IPS DF 6.9 (cell line): Measurements from ENCODE around the gene CKMT1B.
"Not testable (repeated sequence)": the region's sequence is repeated elsewhere in the genome, so short reads cannot be mapped to it uniquely, and the experiment has no call there.

Experiments
- DNase-seq: peaks from one replicate; pipeline ENCODE4 v3.0.0-alpha.2; 2013; ENCODE audit warnings: low read depth, low spot score
- H3K27ac ChIP-seq: one replicate; pipeline ENCODE4 v1.5.1; 2013; ENCODE audit warnings: low read length, control low read depth
- H3K27me3 ChIP-seq: 2 replicates; pipeline ENCODE4 v1.6.1; 2013; ENCODE audit warnings: mild to moderate bottlenecking, low read length; ENCODE audit not compliant: control insufficient read depth, insufficient read depth
- H3K36me3 ChIP-seq: 2 replicates; pipeline ENCODE4 v1.6.1; 2013; ENCODE audit warnings: low read length; ENCODE audit not compliant: control insufficient read depth, insufficient read depth
- H3K4me1 ChIP-seq: 2 replicates; pipeline ENCODE4 v1.6.1; 2013; ENCODE audit warnings: low read length; ENCODE audit not compliant: control insufficient read depth, insufficient read depth
- H3K4me3 ChIP-seq: 2 replicates; pipeline ENCODE4 v1.5.1; 2013; ENCODE audit warnings: mild to moderate bottlenecking, low read length
- H3K9me3 ChIP-seq: 2 replicates; pipeline ENCODE4 v1.6.1; 2013; ENCODE audit warnings: low read length, inconsistent platforms; ENCODE audit not compliant: control insufficient read depth, insufficient read depth
- WGBS: extraction: QIAGEN DNeasy Blood & Tissue Kit; methylation state at CpG from one replicate; pipeline ENCODE4 v1.1.7; 2013; ENCODE audit warnings: mixed read lengths, missing lambda C conversion rate; ENCODE audit not compliant: insufficient read length, insufficient coverage; 5-methylcytosine and 5-hydroxymethylcytosine counted together

Gene CKMT1B

DNA sequence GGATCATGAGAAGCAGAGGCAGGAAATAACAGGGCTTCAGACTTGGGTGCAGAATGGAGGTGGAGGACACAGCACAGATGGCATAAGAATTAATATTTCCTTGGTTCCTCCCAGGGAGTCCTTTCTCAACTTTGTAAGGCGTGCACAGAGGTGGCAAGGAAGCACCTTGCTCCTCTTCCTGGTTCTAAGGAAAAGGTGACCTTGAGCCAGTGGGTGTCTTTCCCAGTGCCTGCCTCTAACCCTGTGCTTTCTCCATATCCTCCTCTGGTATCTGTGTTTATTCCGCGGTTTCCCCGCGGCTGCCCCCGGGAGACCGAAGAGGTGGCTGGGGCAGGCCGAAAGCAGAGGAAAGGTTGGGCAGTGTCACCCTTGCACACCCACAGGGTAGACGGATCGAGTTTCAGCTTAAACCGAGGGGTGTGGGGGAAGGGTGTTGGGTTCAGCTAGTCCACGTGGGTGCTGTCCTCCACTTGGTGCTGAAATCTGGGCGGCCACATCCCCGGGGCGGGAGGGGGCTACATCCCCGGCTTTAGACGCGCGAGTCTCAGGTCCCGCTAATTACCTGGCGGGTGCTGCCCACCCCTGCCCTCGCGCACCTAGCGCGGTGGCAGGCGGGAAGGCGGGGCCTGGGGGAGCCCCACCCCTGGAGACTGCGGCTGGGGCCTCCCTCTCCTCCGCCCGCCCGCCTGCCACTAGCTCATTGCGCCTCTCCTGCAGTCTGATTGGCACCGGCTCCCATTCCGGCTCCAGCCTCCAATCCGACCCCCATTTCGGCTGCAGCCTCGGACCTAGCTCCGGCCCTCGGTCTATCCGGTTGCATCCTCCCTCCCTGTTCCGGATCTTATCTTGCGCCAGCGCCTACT, at the start of gene CKMT1B:
Gene CKMT1B, plus strand, starts transcription at position 700 of the 863 bp plus-strand sequence. CDS start 192 bp downstream, outside the sequence.
- not testable (repeated sequence) for H3K4me1 ChIP-seq, H3K27me3 ChIP-seq, H3K4me3 ChIP-seq, H3K27ac ChIP-seq, H3K9me3 ChIP-seq, H3K36me3 ChIP-seq, DNase-seq
- no CpG with 5 or more reads among the region's 43 CpGs for WGBS

DNA sequence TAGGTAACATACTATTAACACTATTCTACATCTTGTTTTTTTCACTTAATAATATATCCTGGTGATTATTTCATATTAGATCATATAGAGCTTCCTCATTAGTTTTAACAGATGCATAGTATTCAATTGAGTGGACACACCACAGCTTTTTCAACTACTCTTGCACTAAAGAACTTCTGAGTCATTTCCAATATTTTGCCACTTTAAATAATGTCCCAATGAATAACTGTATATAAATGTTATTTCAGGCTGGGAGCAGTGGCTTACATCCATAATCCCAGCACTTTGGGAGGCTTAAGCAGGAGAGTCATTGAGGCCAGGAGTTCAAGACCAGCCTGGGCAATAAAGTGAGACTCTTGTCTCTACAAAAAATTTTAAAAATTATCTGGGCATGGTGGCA, 49.6 kb upstream of the CKMT1B start:
- no peak overlapping the region for H3K27ac ChIP-seq
- no peaks in the 10 kb centered on the region for H3K36me3 ChIP-seq
- no peak overlapping the region for H3K4me3 ChIP-seq
- no peaks in the 10 kb centered on the region for H3K27me3 ChIP-seq
- no peaks in the 10 kb centered on the region for H3K4me1 ChIP-seq
- no peaks in the 10 kb centered on the region for H3K9me3 ChIP-seq
- no peak for DNase-seq

DNA sequence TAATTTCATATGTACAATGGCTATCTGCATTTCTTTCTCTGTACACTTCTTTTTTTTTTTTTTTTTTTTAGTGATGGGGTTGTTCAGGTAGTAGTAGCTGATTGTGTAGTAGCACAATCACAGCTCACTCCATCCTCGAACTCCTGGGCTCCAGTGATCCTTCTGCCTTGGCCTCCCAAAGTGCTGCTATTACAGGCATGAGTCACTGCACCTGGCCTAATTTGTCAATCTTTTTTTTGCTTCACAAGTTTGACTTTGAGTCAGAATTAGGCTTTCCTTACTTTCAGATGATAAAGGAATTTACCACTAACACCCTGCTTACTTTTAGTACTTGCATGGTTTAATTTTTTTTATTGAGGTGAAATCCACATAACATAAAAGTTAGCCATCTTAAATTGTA, 48.4 kb upstream of the CKMT1B start:
- Histone ChIP-seq H3K4me3 (no peak overlapping the region), H3K4me1 (no peaks in the 10 kb centered on the region), H3K27me3 (no peaks in the 10 kb centered on the region), H3K27ac (no peak overlapping the region), H3K36me3 (no peaks in the 10 kb centered on the region), H3K9me3 (no peaks in the 10 kb centered on the region)
- DNase-seq = no peak
- no CpG with 5 or more reads among the region's 1 CpG for WGBS

DNA sequence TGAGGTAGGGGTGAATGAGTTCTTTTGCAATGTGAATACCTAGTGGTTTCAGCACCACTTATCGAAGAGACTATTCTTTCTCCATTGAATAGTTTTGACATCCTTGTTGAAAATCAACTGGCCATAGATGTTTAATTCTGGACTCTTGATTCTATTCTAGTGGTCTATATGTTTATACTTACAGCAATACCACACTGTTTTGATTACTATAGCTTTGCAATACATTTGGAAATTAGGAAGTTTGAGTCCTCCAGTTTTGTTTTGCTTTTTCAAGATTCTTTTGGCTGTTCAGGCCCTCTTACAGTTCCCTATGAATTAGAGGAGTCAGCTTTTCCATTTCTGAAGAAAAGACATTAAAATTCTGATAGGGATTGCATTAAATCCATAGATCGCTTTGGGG, 46.3 kb upstream of the CKMT1B start:
- Histone ChIP-seq H3K36me3 (no peaks in the 10 kb centered on the region), H3K4me3 (no peak overlapping the region), H3K27ac (no peak overlapping the region), H3K9me3 (no peaks in the 10 kb centered on the region), H3K4me1 (no peaks in the 10 kb centered on the region), H3K27me3 (no peaks in the 10 kb centered on the region)
- DNase-seq = no peak
- WGBS = no CpG with 5 or more reads among the region's 2 CpGs

DNA sequence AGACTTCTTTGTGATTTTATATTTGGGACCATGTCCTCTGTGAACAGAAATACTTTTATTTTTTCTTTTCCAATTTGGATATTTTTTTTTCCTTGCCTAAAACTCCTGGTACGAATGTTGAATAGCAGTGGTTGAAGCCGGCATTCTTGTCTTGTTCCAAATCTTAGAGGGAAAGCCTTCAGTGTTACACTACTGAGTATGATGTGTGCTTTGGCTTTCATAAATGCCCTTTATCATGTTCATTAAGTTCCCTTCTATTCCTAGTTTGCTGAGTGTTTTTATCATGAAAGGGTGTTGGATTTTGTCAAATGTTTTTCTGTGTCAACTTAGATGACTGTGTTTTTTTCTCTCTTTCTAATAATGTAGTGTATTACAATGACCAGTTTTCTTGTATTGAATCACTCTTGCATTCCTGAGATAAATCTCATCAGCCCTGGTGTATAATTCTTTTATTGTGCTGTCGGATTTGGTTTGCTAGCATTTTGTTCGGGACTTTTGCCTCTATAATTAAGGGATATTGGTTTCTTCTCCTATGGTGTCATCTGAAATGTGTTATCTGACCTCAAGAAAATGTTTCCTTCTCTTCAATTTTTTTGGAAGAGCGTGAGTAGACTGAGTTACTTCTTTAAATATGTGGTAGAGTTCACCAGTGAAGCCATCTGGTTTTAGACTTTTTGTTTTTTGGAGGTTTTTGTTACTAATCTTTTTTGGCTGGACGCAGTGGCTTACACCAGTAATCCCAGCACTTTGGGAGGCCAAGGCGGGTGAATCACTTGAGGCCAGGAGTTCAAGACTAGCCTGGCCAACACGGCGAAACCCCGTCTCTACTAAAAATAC, 43.1 kb upstream of the CKMT1B start:
- no peaks in the 10 kb centered on the region for H3K4me1 ChIP-seq
- no CpG with 5 or more reads among the region's 10 CpGs for WGBS
- H3K36me3 ChIP-seq = no peaks in the 10 kb centered on the region
- H3K9me3 ChIP-seq = no peaks in the 10 kb centered on the region
- H3K4me3 ChIP-seq = no peak overlapping the region
- H3K27me3 ChIP-seq = no peaks in the 10 kb centered on the region
- DNase-seq = no peak
- no peak overlapping the region for H3K27ac ChIP-seq

DNA sequence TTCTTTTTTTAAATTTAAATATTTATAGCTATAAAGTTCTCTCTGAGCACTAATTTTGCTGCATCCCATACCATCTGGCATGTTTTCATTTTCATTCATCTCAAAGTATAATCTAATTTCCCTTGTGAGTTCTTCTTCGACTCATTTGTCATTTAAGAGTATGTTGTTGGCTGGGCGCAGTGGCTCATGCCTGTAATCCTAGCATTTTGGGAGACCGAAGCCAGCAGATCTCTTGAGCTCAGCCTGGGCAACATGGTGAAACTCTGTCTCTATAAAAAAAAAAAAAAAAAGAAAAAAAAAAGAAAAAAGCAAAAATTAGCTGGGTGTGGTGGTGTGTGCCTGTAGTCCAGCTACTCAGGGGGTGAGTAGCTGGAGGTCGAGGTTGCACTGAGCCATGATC, 41.6 kb upstream of the CKMT1B start:
- WGBS = no CpG with 5 or more reads among the region's 4 CpGs
- Histone ChIP-seq H3K27me3 (no peaks in the 10 kb centered on the region), H3K36me3 (no peaks in the 10 kb centered on the region), H3K4me1 (no peaks in the 10 kb centered on the region), H3K27ac (no peak overlapping the region), H3K4me3 (no peak overlapping the region), H3K9me3 (no peaks in the 10 kb centered on the region)
- DNase-seq = no peak

DNA sequence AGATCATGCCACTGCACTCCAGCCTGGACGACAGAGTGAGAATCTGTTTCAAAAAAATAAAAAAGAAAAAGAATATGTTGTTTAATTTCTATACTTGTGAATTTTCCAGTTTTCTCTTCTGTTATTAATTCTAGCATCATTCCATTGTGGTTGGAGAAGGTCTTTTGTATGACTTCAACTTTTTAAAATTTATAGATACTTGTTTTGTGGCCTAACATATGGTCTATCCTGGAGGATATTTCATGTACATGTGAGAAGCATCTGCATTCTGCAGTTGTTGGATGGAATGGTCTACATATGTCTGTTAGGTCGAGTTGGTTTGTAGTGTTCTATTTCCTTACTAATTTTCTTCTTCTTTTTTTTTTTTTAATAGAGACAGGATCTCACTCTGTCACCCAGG, 40.8 kb upstream of the CKMT1B start:
- no CpG with 5 or more reads among the region's 2 CpGs for WGBS

DNA sequence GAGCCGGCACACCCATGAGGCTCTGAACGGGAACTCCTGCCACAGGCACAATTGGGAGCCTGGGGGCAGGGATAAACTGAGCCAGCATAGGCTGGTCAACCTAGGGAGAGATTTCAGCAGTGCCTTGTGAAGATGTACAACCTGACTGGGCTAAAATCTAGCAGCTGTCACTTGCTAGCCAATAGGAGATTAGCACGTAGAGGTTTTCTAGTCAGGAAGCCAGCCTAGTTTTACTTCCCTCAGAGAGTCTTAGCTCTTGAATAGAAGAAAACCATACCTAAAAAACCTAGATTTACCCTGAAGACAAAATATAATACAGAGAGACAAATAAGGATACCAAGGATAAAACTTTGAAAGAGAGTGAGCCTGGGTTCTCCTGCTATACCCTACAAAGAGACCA, 31.1 kb upstream of the CKMT1B start:
- H3K9me3 ChIP-seq, H3K4me1 ChIP-seq, DNase-seq, H3K27ac ChIP-seq, H3K27me3 ChIP-seq, H3K4me3 ChIP-seq, H3K36me3 ChIP-seq: not testable (repeated sequence)
- no CpG with 5 or more reads among the region's 3 CpGs for WGBS

More for the DNA sequence above, 40.8 kb upstream of the CKMT1B start:
- no peaks in the 10 kb centered on the region for H3K9me3 ChIP-seq
- H3K27ac ChIP-seq = no peak overlapping the region
- H3K27me3 ChIP-seq = no peaks in the 10 kb centered on the region
- H3K4me3 ChIP-seq = no peak overlapping the region
- H3K4me1 ChIP-seq = no peaks in the 10 kb centered on the region
- DNase-seq = no peak
- H3K36me3 ChIP-seq = no peaks in the 10 kb centered on the region

DNA sequence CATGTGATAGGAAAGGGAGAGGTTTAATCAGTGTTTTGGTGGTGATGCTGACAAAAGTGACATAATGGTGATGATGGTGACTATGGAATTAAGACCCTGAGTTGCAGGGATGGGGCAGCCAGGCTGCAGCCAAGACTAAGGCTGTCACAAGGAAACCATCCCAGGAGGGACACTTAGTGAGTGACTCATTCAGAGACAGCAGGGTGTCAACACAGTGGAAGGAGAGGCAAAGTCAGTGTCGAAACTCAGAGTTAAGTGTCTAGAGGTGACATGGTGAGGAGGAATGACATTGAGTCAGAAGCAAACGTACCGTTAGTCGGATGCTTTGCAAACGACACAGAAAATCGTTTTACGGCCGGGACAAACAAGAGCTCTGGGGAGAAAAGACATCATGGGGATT, 30.0 kb upstream of the CKMT1B start:
- WGBS = no CpG with 5 or more reads among the region's 8 CpGs
- not testable (repeated sequence) for H3K9me3 ChIP-seq, DNase-seq, H3K27me3 ChIP-seq, H3K4me1 ChIP-seq, H3K36me3 ChIP-seq, H3K4me3 ChIP-seq, H3K27ac ChIP-seq

DNA sequence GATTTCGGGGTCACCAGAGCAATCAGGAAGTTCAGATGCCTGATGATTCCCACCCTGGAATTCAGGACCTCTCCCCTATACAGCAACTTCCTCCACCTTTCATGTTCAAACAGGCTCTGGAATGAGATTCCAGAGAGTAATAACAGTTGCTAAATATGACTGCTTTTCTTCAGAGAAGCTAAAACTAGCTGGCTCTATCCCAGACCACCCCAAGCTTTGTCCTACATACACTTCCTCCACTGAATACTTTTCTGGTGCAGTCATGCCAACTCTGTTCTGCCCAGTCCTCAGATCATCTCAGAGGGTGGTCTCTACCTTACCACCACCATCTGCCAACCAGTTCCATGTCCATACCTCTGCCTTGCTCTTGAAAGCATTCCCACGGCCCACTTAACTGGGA, 27.2 kb upstream of the CKMT1B start:
- not testable (repeated sequence) for H3K27ac ChIP-seq, H3K27me3 ChIP-seq, DNase-seq, H3K4me3 ChIP-seq, H3K4me1 ChIP-seq, H3K36me3 ChIP-seq, H3K9me3 ChIP-seq
- no CpG with 5 or more reads among the region's 2 CpGs for WGBS
